HT-29 (cell line): ENCODE data around the gene RIMS1. TPM values are rescaled to one million over a fixed set of nuclear protein-coding genes. Genes with fewer than 3 reads are reported as not detected.

Source experiments
- DNase-seq: peaks from one replicate; pipeline ENCODE4 v3.0.0-alpha.2; 2015; ENCODE audit warnings: low spot score
- total RNA-seq: library from RNA; depleted of rRNA; stranded (reverse); fragments of >200 nt; shearing (Covaris generic); gene quantifications from 2 replicates; pipeline ENCODE4 v1.2.3, GENCODE V29; 2014; rRNA removed

RIMS1 gene, protein sequence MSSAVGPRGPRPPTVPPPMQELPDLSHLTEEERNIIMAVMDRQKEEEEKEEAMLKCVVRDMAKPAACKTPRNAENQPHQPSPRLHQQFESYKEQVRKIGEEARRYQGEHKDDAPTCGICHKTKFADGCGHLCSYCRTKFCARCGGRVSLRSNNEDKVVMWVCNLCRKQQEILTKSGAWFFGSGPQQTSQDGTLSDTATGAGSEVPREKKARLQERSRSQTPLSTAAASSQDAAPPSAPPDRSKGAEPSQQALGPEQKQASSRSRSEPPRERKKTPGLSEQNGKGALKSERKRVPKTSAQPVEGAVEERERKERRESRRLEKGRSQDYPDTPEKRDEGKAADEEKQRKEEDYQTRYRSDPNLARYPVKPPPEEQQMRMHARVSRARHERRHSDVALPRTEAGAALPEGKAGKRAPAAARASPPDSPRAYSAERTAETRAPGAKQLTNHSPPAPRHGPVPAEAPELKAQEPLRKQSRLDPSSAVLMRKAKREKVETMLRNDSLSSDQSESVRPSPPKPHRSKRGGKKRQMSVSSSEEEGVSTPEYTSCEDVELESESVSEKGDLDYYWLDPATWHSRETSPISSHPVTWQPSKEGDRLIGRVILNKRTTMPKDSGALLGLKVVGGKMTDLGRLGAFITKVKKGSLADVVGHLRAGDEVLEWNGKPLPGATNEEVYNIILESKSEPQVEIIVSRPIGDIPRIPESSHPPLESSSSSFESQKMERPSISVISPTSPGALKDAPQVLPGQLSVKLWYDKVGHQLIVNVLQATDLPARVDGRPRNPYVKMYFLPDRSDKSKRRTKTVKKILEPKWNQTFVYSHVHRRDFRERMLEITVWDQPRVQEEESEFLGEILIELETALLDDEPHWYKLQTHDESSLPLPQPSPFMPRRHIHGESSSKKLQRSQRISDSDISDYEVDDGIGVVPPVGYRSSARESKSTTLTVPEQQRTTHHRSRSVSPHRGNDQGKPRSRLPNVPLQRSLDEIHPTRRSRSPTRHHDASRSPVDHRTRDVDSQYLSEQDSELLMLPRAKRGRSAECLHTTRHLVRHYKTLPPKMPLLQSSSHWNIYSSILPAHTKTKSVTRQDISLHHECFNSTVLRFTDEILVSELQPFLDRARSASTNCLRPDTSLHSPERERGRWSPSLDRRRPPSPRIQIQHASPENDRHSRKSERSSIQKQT (N-terminal part only)
- not detected in 2 replicates for total RNA-seq

DNA sequence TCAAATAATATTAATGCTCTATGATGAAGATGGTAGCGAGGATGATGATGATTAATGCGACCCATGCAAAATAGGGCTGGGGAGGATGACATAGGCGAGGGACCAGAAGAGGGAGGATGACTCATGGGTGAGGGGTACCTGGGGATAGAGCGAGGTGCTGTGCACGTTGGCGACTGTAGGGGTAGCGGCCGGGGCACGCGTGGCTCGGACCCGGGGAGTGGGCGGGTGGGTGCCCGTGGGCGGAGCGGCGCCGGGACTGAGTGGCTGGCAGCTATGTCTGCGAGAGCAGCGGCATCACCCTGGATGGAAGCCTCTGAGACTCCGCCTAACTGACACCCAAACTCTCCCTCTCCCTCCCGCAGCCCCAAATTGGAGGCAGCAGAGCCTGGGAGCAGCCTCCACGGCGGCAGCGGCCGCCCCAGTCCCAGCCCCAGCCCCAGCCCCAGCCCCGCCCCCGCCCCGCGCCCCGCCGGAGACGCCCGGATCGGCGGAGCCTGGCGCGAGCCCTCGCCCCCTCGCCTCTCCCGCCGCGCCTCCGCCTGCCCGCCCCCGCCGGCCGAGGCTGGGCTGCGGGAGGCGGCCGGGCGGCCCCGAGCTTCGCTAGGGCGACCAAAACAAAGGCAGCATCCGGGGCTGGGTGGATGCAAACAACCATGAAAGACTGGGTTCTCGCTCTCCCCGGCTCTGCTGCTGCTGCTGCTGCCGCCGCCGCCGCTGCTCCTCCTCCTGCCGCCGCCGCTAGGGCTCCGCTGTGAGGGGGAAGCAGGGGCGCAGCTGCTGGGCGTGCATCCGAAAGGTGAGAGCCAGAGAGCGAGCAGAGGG, at the start of gene RIMS1:
Gene RIMS1, plus strand, starts transcription at position 367 of the 822 bp plus-strand sequence. CDS start 474 bp downstream, outside the sequence.
- DNase-seq, result no peak

DNA sequence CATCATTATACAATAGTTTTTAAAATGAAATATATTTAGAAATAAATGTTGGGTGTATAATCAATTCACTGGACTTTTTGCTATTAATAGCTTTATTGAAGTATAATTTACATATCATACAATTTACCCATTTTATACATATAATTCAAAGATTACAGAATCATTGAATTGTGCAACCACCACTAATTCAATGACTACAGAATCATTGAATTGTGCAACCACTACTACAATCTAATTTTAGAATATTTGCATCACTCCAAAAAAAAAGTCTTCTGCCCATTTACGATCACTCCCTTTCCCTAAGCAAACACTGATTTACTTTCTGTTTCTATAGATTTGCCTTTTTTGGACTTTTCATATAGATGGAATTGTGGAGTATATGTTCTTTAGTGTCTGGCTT, 35.1 kb upstream of the RIMS1 start:
- DNase-seq, result no peak

- DNase-seq, result no peak
Observed at GRCh38 chr6:71852948-71853347, 33.4 kb upstream of the RIMS1 start.

- DNase-seq, result peak; percentile 14
Observed at GRCh38 chr6:71855406-71855805, 30.9 kb upstream of the RIMS1 start.

DNA sequence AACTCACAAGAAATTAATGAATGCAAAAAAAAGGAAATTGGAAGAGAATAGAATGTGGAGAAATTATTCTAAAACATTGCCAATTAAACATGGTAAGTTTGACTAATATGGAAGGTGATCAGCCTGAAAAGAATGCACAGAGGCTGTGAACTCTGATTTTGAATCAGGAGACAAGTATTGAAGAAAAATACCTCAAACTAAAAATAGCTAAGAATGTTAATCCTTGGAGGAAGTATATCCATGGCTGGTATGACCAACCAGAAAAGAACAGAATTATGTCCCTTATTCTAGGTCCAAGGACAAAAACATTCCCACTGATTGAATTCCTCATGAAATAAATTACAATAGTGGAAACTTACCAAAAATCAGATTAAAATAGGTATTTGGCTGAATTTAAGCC, 7.3 kb upstream of the RIMS1 start:
- no peak for DNase-seq

GRCh38 chr6:71887006-71887743, 825 bp downstream of the RIMS1 start:
- DNase-seq, result no peak

DNA sequence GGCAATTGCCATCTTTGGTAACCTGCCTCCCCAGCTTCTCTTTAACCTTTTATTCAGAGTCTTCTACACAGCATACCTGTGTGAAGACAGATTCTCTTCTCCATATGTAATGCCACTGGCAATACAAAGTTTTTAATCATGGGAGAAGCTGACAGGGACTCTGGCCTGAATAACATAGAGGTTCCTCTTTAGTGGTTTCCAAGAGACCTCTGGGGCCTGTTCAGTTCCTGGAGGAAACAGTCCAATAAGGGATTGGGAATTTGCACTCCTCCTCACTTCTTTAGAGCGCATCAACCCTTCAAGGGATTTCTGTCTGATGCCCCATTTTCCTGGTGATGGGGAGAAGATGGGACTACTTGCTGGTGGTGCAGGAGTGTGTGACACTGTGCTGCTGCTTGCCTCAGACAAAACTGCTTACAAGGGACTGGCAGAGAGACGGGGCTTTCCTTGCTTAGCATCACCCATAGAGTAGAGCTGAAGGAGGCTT, 1.4 kb downstream of the RIMS1 start:
- no peak for DNase-seq

DNA sequence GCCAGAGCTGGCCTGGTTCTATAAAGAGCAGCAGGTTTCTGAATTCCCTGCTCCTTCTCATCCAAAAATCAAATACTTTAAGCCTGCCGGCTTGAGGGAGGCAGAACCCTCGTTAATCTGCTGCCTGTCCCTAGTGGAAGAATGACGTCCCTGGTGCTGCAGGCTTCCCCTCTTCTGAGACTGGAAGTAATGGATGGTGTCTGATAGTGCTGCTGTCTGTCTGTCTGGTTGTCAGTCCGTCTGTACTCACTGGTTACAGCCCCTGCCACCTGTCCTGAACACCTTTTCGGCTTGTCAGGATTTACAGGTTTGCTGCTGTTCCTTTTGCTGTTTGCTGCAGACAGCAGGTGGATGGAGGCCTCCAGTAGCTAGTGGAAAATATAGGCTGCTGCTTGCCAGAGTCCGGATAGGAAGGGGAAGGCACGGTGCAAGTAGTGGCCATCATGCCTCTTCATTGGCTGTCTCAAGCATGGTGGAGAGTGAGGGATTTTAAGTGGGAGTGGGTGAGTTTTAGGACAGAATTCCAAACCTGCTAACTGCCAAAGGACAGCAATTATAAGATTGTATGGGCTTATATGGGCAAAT, 2.5 kb downstream of the RIMS1 start:
- no peak for DNase-seq

DNA sequence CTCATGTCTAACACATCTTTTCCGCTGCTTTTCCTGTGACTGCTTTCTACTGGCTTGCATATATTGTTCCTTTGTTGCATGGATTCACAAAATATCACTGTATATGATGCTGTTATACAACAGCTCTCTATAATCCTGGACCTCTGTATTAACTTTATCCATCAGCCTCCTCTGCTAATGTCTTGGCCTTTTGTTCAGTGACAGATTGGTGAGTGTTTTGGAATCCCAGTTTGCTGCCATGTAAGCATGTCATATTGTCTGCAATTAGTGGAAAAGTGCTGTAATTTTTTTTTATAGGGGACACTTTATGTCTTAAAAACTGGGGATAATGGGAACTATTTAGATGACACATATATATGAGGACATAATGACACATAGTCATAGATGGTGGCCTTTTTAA, 3.0 kb downstream of the RIMS1 start:
- no peak for DNase-seq

GRCh38 chr6:71892641-71893040, 6.3 kb downstream of the RIMS1 start:
- no peak for DNase-seq

GRCh38 chr6:71900642-71901041, 14.3 kb downstream of the RIMS1 start:
- no peak for DNase-seq

DNA sequence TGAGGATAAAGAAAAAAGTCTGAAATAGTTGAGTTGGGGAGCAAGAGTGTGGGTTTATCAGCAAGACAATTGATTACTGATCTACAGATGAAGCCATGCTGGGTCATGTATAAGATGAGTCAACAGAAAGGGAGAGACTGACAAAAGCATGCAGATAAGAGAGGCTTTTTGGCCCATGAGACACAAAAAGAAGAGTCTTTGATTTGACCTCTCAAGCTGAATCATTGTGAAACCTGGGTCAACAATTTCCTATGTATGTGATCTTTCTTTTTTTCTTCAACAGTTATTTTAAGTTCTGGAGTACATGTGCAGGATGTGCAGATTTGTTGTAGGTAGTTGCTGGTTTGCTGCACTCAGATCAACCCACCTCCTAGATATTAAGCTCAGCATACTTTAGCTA, 15.9 kb downstream of the RIMS1 start:
- DNase-seq, result no peak

DNA sequence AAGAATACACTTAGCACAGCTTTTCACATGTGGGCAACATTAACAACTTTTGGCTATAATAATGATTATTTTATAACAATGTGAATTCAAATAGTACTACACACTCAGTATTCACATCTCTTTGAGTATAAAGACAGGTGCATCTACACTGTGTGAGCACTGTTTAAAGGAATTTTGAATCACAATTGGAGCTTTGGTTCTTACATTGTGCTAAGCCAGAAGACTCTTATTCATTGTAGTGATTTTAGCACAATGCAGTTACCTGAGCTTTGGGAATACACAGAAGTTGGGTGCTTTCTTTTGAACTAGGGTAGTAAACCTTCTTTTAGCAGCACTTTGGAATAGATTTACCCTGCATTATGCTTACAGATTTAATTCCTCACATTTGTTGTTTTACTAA, 20.5 kb downstream of the RIMS1 start:
- no peak for DNase-seq

DNA sequence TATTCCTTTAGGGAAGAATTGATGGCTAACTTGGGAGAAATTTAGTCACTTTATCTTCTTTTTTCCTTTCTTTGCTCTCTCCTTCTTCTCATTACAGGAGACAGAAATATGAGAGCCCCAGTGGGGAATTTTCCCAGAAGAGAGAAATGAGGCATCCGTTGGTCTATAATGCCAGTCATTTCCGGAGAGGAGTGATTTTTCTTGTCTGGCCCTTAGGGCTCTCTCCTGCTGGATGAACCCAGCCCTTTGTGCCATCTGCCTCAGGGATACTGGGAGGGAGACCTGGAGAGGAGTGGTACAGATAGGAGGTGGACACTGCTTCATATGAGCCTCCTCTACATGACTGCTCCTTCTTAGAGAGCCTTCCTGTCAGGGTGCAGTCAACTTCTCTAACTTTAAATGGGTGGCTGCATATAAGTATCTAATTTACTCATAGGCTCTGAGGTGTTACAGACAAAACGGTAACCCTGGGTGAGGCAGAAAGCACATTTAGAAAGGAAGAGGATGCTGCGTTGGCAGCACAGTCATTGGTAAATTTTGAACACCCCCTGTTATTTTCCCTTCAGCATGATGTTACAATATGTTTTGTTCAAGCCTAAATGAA, 21.9 kb downstream of the RIMS1 start:
- no peak for DNase-seq

- DNase-seq, result no peak
Observed at GRCh38 chr6:71913444-71914234, 27.3 kb downstream of the RIMS1 start.

DNA sequence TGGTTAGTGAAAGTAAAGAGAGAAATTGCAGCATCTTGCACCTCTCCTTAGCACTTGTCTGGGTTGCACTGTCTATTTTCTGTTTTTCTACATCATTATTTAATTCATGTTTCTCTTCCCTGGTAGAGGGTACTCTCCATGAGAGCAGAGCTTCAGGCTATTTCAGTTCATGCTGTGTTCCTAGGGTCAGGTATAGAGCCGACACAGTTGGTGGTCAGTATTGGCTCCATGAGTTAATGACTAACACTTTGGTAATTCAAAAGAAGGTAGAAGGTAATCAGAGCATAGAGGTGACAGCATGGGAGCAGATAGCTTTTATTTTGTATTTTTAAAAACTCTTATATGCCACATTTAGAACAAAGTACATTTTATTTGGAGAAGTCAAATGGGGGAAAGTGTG, 42.7 kb downstream of the RIMS1 start:
- DNase-seq, result no peak

- DNase-seq, result no peak
Observed at GRCh38 chr6:71933881-71934280, 47.5 kb downstream of the RIMS1 start.

GRCh38 chr6:71965404-71965803, 79.1 kb downstream of the RIMS1 start:
- no peak for DNase-seq

GRCh38 chr6:71967436-71967835, 81.1 kb downstream of the RIMS1 start:
- DNase-seq, result no peak
